Neuronal stem cell (in vitro differentiated cells): ENCODE measurements around the gene FBXO2. TPM values are rescaled to one million over a fixed set of nuclear protein-coding genes. Genes with fewer than 3 reads are reported as not detected.

Experiments used
- DNase-seq: peaks from one replicate; pipeline ENCODE4 v3.0.0-alpha.2; 2013; ENCODE audit warnings: low spot score
- H2AFZ ChIP-seq: one replicate; pipeline ENCODE4 v1.6.1; 2013; ENCODE audit warnings: mild to moderate bottlenecking, low read length, inconsistent platforms
- H2AK5ac ChIP-seq: 2 replicates; pipeline ENCODE4 v1.6.1; 2013; ENCODE audit warnings: low read depth, mild to moderate bottlenecking, inconsistent platforms, low read length, moderate library complexity, mixed read lengths
- H2BK120ac ChIP-seq: 2 replicates; pipeline ENCODE4 v1.6.1; 2013; ENCODE audit warnings: low read depth, mild to moderate bottlenecking, inconsistent platforms, low read length, moderate library complexity, mixed read lengths
- H2BK12ac ChIP-seq: one replicate; pipeline ENCODE4 v1.6.1; 2013; ENCODE audit warnings: low read length, inconsistent platforms
- H2BK15ac ChIP-seq: 2 replicates; pipeline ENCODE4 v1.6.1; 2013; ENCODE audit warnings: mild to moderate bottlenecking, low read length, inconsistent platforms, mixed read lengths
- H2BK5ac ChIP-seq: one replicate; pipeline ENCODE4 v1.6.1; 2013; ENCODE audit warnings: inconsistent platforms, mild to moderate bottlenecking, low read length, moderate library complexity
- H3K14ac ChIP-seq: one replicate; pipeline ENCODE4 v1.6.1; 2013; ENCODE audit warnings: low read length, inconsistent platforms
- H3K18ac ChIP-seq: 2 replicates; pipeline ENCODE4 v1.6.1; 2013; ENCODE audit warnings: low read length, inconsistent platforms
- H3K23ac ChIP-seq: 2 replicates; pipeline ENCODE4 v1.6.1; 2013; ENCODE audit warnings: low read depth, mild to moderate bottlenecking, mixed read lengths, low read length, inconsistent platforms; ENCODE audit not compliant: poor library complexity
- H3K27ac ChIP-seq: replicated peaks from 3 replicates; pipeline ENCODE4 v1.5.1; 2013; ENCODE audit warnings: low read length, inconsistent platforms
- H3K27me3 ChIP-seq, 3 experiments: 2 replicates each; pipeline ENCODE4 v1.6.1; 2013; ENCODE audit warnings: low read length in 3 of 3, mild to moderate bottlenecking in 2 of 3, inconsistent platforms in 1 of 3, low read depth in 1 of 3, mixed read lengths in 1 of 3, moderate library complexity in 1 of 3; ENCODE audit not compliant: control insufficient read depth in 3 of 3, insufficient read depth in 3 of 3
- H3K36me3 ChIP-seq, 2 donors: replicated peaks in 1 of 2; 2 replicates each; pipeline ENCODE4 v1.6.1; 2013; ENCODE audit warnings: low read length in 2 of 2; ENCODE audit not compliant: control insufficient read depth in 2 of 2, insufficient read depth in 2 of 2
- H3K4ac ChIP-seq: 2 replicates; pipeline ENCODE4 v1.6.1; 2013; ENCODE audit warnings: inconsistent platforms, mild to moderate bottlenecking, low read length, moderate library complexity
- H3K4me1 ChIP-seq, 2 donors: 1 replicate in 1 of 2; 2 replicates in 1 of 2; pipeline ENCODE4 v1.6.1; 2013; ENCODE audit warnings: low read length in 2 of 2, low read depth in 1 of 2; ENCODE audit not compliant: control insufficient read depth in 2 of 2, insufficient read depth in 1 of 2
- H3K4me2 ChIP-seq: one replicate; pipeline ENCODE4 v1.6.1; 2013; ENCODE audit warnings: mild to moderate bottlenecking, low read length, inconsistent platforms; ENCODE audit not compliant: insufficient read depth, poor library complexity, severe bottlenecking
- H3K4me3 ChIP-seq, 2 donors: 2 replicates each; pipeline ENCODE4 v1.5.1; 2013; ENCODE audit warnings: low read length in 2 of 2, mild to moderate bottlenecking in 2 of 2, inconsistent platforms in 1 of 2, moderate library complexity in 1 of 2
- H3K79me1 ChIP-seq: one replicate; pipeline ENCODE4 v1.6.1; 2013; ENCODE audit warnings: low read depth, mild to moderate bottlenecking, inconsistent platforms, low read length, moderate library complexity
- H3K9ac ChIP-seq: one replicate; pipeline ENCODE4 v1.6.1; 2013; ENCODE audit warnings: mild to moderate bottlenecking, low read depth, low read length, inconsistent platforms; ENCODE audit not compliant: poor library complexity
- H3K9me3 ChIP-seq, 2 donors: replicated peaks in 1 of 2; 2 replicates each; pipeline versions ENCODE3 to v1.6.1; 2013; ENCODE audit warnings: low read length in 2 of 2, mild to moderate bottlenecking in 2 of 2, inconsistent platforms in 1 of 2, low read depth in 1 of 2, mixed read lengths in 1 of 2, moderate library complexity in 1 of 2; ENCODE audit not compliant: control insufficient read depth in 2 of 2, insufficient read depth in 1 of 2
- H4K8ac ChIP-seq: one replicate; pipeline ENCODE4 v1.6.1; 2013; ENCODE audit warnings: low read depth, mild to moderate bottlenecking, inconsistent platforms, low read length, moderate library complexity
- H4K91ac ChIP-seq: one replicate; pipeline ENCODE4 v1.6.1; 2013; ENCODE audit warnings: low read length, low read depth, mild to moderate bottlenecking, inconsistent platforms; ENCODE audit not compliant: poor library complexity
- WGBS, 2 donors: extraction: QIAGEN DNeasy Blood & Tissue Kit; methylation state at CpG; one replicate each; pipeline ENCODE4 v1.1.7; 2013; ENCODE audit warnings: missing lambda C conversion rate in 2 of 2, mixed read lengths in 1 of 2; ENCODE audit not compliant: insufficient read length in 2 of 2, insufficient replicate concordance in 1 of 2; ENCODE audit errors: extremely low coverage in 2 of 2; 5-methylcytosine and 5-hydroxymethylcytosine counted together
- polyA plus RNA-seq, 2 experiments: library from polyadenylated mRNA; stranded (reverse); fragments of 200-250 nt; gene quantifications; one replicate each; pipeline ENCODE4 v1.2.3, GENCODE V29; 2013

FBXO2 gene, protein sequence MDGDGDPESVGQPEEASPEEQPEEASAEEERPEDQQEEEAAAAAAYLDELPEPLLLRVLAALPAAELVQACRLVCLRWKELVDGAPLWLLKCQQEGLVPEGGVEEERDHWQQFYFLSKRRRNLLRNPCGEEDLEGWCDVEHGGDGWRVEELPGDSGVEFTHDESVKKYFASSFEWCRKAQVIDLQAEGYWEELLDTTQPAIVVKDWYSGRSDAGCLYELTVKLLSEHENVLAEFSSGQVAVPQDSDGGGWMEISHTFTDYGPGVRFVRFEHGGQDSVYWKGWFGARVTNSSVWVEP
- polyA plus RNA-seq (2013, experiment 1 of 2), result 7.1 TPM
- 7.2 TPM for polyA plus RNA-seq (2013, experiment 2 of 2)

- peak within 1 kb of the TSS; percentile 88 for H2BK15ac ChIP-seq
- no peak within 1 kb of the TSS for H4K8ac ChIP-seq
- H3K4me1 ChIP-seq, result peaks cover 7 to 20% of the 10 kb centered on the region in 2 donors
- no peak within 1 kb of the TSS for H3K23ac ChIP-seq
- no peak within 1 kb of the TSS for H2BK12ac ChIP-seq
- no peak within 1 kb of the TSS for H3K4ac ChIP-seq
- peaks cover 5 to 10% of the 10 kb centered on the region in 2 donors for H3K36me3 ChIP-seq
- H3K18ac ChIP-seq, result peak within 1 kb of the TSS; percentile 92
- WGBS, 2 donors, result no CpG with 5 or more reads among the region's 94 CpGs
- H3K9ac ChIP-seq, result peak within 1 kb of the TSS; percentile 80
- peaks cover 4 to 51% (median 38%) of the 10 kb centered on the region in 3 experiments for H3K27me3 ChIP-seq
- DNase-seq, result peak; percentile 54
- H2AFZ ChIP-seq, result peak within 1 kb of the TSS; percentile 94
- H3K9me3 ChIP-seq, result no peaks in the 10 kb centered on the region
- H3K14ac ChIP-seq, result peak within 1 kb of the TSS; percentile 94
- H3K4me3 ChIP-seq, result peak within 1 kb of the TSS; percentile 74 to 88
- no peak within 1 kb of the TSS for H4K91ac ChIP-seq
- no peak within 1 kb of the TSS for H3K27ac ChIP-seq
- H2BK5ac ChIP-seq, result peak within 1 kb of the TSS; percentile 46
- peak within 1 kb of the TSS; percentile 96 for H2AK5ac ChIP-seq
- H3K79me1 ChIP-seq, result no peaks in the 10 kb centered on the region
- peak within 1 kb of the TSS; percentile 94 for H3K4me2 ChIP-seq
- H2BK120ac ChIP-seq, result no peak within 1 kb of the TSS
Measured at GRCh38 chr1:11654137-11654938, at the start of gene FBXO2, which contains the start of gene FBXO44. FBXO2 (minus strand) TSS chr1:11654429; CDS start chr1:11654340, 89 bp downstream. FBXO44 (plus strand) TSS chr1:11654877; CDS start chr1:11655836, 959 bp downstream.

DNA sequence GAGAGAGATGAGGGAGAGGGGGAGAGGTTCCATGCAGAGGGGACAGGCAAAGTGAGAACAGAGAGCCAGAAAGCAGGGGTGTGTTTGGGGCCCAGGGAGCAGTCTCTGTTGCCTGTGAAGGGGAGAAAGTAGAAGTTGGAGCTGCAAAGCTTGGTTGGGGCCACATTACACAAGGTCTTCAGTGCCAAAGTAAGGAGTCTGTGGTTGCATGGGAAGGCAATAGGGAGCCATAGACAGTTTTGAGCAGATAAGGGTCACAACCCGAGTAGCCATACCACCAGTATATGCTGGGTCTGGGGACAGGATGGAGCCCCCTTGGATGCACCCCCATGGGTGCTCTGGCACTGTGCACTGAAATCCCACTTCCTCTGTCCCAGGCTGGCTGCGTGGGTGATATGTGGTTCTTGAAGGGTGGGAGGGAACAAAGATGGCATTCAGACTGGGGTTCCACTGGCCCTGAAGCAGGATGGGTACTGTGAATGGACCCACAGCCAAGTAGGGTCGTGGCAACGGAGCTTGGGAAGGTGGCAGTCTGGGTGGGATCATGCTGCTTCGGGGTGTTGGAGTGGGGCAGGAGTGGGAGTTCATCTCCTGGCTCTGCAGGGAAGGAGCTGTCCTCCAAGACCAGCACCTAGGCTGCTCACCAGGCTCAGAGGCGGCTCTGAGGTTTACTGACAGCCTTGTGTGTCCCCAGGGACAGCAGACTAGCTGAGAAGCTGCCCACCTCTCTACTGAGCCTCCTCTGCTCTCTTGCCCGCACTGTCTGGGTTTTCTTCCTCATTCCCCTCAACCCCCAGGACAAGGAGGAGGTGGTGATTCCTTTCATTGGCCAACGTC lies 49.3 kb upstream of the FBXO2 start:
- peak overlapping the region; percentile 31 for H3K23ac ChIP-seq
- H3K4me1 ChIP-seq, result peaks cover 44 to 50% of the 10 kb centered on the region in 2 donors
- H2BK5ac ChIP-seq, result no peak overlapping the region
- peaks cover 6% of the 10 kb centered on the region for H3K79me1 ChIP-seq
- DNase-seq, result no peak
- no peak overlapping the region for H3K27ac ChIP-seq
- peak overlapping the region; percentile 91 for H3K18ac ChIP-seq
- H3K4ac ChIP-seq, result peak overlapping the region; percentile 19
- H2AK5ac ChIP-seq, result peak overlapping the region; percentile 13
- peak overlapping the region; percentile 30 for H3K4me2 ChIP-seq
- no peak overlapping the region for H4K91ac ChIP-seq
- no CpG with 5 or more reads among the region's 8 CpGs for WGBS, 2 donors
- H2BK120ac ChIP-seq, result no peak overlapping the region
- peak overlapping the region; percentile 26 for H3K9ac ChIP-seq
- peaks cover 0 to 3% (median 0%) of the 10 kb centered on the region in 3 experiments for H3K27me3 ChIP-seq
- H3K4me3 ChIP-seq, result peak overlapping the region; percentile 2 to 13
- peaks cover 0 to 6% of the 10 kb centered on the region in 2 donors for H3K9me3 ChIP-seq
- H2BK15ac ChIP-seq, result peak overlapping the region; percentile 80
- no peak overlapping the region for H4K8ac ChIP-seq
- no peak overlapping the region for H2AFZ ChIP-seq
- H3K14ac ChIP-seq, result no peak overlapping the region
- H3K36me3 ChIP-seq, result peaks cover 6 to 31% of the 10 kb centered on the region in 2 donors
- no peak overlapping the region for H2BK12ac ChIP-seq

- peaks cover 0 to 6% of the 10 kb centered on the region in 2 donors for H3K9me3 ChIP-seq
- H2BK5ac ChIP-seq, result no peak overlapping the region
- no peak overlapping the region for H2AFZ ChIP-seq
- peaks cover 6% of the 10 kb centered on the region for H3K79me1 ChIP-seq
- H3K4ac ChIP-seq, result peak overlapping the region; percentile 95
- H3K23ac ChIP-seq, result peak overlapping the region; percentile 66
- peaks cover 0 to 3% (median 0%) of the 10 kb centered on the region in 3 experiments for H3K27me3 ChIP-seq
- H3K9ac ChIP-seq, result peak overlapping the region; percentile 91
- H2BK120ac ChIP-seq, result peak overlapping the region; percentile 70
- peaks cover 43 to 44% of the 10 kb centered on the region in 2 donors for H3K4me1 ChIP-seq
- H3K36me3 ChIP-seq, result peaks cover 6 to 17% of the 10 kb centered on the region in 2 donors
- H2BK12ac ChIP-seq, result peak overlapping the region; percentile 95
- peak overlapping the region; percentile 60 for H4K91ac ChIP-seq
- H3K27ac ChIP-seq, result peak overlapping the region; percentile 25
- H3K14ac ChIP-seq, result peak overlapping the region; percentile 99
- H3K18ac ChIP-seq, result peak overlapping the region; percentile 91
- H3K4me2 ChIP-seq, result no peak overlapping the region
- H3K4me3 ChIP-seq, result peak overlapping the region in 1 of 2 donors; percentile 62
- peak overlapping the region; percentile 75 for H2BK15ac ChIP-seq
- no peak for DNase-seq
- peak overlapping the region; percentile 54 for H2AK5ac ChIP-seq
- no peak overlapping the region for H4K8ac ChIP-seq
- 100% methylated on average over 2 to 8 of the region's 15 CpGs for WGBS, 2 donors
Measured at GRCh38 chr1:11701981-11702803, 48.0 kb upstream of the FBXO2 start.
